H9 (cell line): ENCODE measurements around the gene PROX1. TPM values are rescaled to one million over a fixed set of nuclear protein-coding genes. Genes with fewer than 3 reads are reported as not detected.

ENCODE experiments used
- DNase-seq: peaks from one replicate; pipeline ENCODE4 v3.0.0-alpha.2; 2017
- H2AFZ ChIP-seq: one replicate; pipeline ENCODE4 v1.6.1; 2013; ENCODE audit warnings: mild to moderate bottlenecking, low read length, control low read depth, moderate library complexity
- H2AK5ac ChIP-seq: 2 replicates; pipeline ENCODE4 v1.6.1; 2013; ENCODE audit warnings: low read length, control low read depth, mixed read lengths; ENCODE audit not compliant: insufficient read length
- H2BK120ac ChIP-seq: one replicate; pipeline ENCODE4 v1.6.1; 2013; ENCODE audit warnings: low read depth, mild to moderate bottlenecking, low read length, control low read depth, inconsistent platforms; ENCODE audit not compliant: poor library complexity, severe bottlenecking
- H2BK12ac ChIP-seq: 2 replicates; pipeline ENCODE4 v1.6.1; 2013; ENCODE audit warnings: low read length, control low read depth, mixed read lengths, low read depth; ENCODE audit not compliant: insufficient read length
- H2BK15ac ChIP-seq: 2 replicates; pipeline ENCODE4 v1.6.1; 2013; ENCODE audit warnings: low read depth, low read length, control low read depth
- H2BK20ac ChIP-seq: one replicate; pipeline ENCODE4 v1.6.1; 2013; ENCODE audit warnings: low read depth, mild to moderate bottlenecking, low read length, control low read depth, inconsistent platforms; ENCODE audit not compliant: poor library complexity, severe bottlenecking
- H2BK5ac ChIP-seq: 2 replicates; pipeline ENCODE4 v1.6.1; 2013; ENCODE audit warnings: low read length, control low read depth, mixed read lengths; ENCODE audit not compliant: insufficient read length
- H3K14ac ChIP-seq: 2 replicates; pipeline ENCODE4 v1.6.1; 2013; ENCODE audit warnings: low read length, control low read depth; ENCODE audit not compliant: insufficient read depth
- H3K18ac ChIP-seq: 2 replicates; pipeline ENCODE4 v1.6.1; 2013; ENCODE audit warnings: low read depth, mild to moderate bottlenecking, mixed read lengths, low read length, control low read depth; ENCODE audit not compliant: insufficient read length
- H3K23ac ChIP-seq: 2 replicates; pipeline ENCODE4 v1.6.1; 2013; ENCODE audit warnings: low read length, control low read depth, mixed read lengths, low read depth; ENCODE audit not compliant: insufficient read length
- H3K23me2 ChIP-seq: 2 replicates; pipeline ENCODE4 v1.6.1; 2013; ENCODE audit warnings: low read depth, mild to moderate bottlenecking, mixed read lengths, low read length, control low read depth; ENCODE audit not compliant: insufficient read length, poor library complexity, severe bottlenecking
- H3K27ac ChIP-seq: 2 replicates; pipeline ENCODE4 v1.5.1; 2013; ENCODE audit warnings: low read length, control low read depth, mixed read lengths, low read depth; ENCODE audit not compliant: insufficient read length
- H3K27me3 ChIP-seq: 2 replicates; pipeline ENCODE4 v1.6.1; 2013; ENCODE audit warnings: low read length, control low read depth, inconsistent platforms; ENCODE audit not compliant: insufficient read depth
- H3K4ac ChIP-seq: 2 replicates; pipeline ENCODE4 v1.6.1; 2013; ENCODE audit warnings: low read depth, mild to moderate bottlenecking, control low read depth, inconsistent platforms, low read length, moderate library complexity
- H3K4me1 ChIP-seq: 2 replicates; pipeline ENCODE4 v1.6.1; 2013; ENCODE audit warnings: low read length, control low read depth, inconsistent platforms; ENCODE audit not compliant: insufficient read depth
- H3K4me2 ChIP-seq: 2 replicates; pipeline ENCODE4 v1.6.1; 2013; ENCODE audit warnings: low read length, control low read depth, mixed read lengths; ENCODE audit not compliant: insufficient read length, insufficient read depth
- H3K56ac ChIP-seq: 2 replicates; pipeline ENCODE4 v1.6.1; 2013; ENCODE audit warnings: low read depth, mild to moderate bottlenecking, mixed read lengths, low read length, control low read depth; ENCODE audit not compliant: insufficient read length
- H3K79me1 ChIP-seq: 2 replicates; pipeline ENCODE4 v1.6.1; 2013; ENCODE audit warnings: low read depth, mild to moderate bottlenecking, moderate library complexity, low read length, control low read depth, inconsistent platforms; ENCODE audit not compliant: insufficient read depth, poor library complexity, severe bottlenecking
- H3K79me2 ChIP-seq: 2 replicates; pipeline ENCODE4 v1.6.1; 2013; ENCODE audit warnings: low read length, control low read depth, inconsistent platforms; ENCODE audit not compliant: insufficient read depth
- H3K9ac ChIP-seq: 2 replicates; pipeline ENCODE4 v1.6.1; 2013; ENCODE audit warnings: low read length, control low read depth, mixed read lengths; ENCODE audit not compliant: insufficient read length; ENCODE audit errors: extremely low read depth
- H3K9me3 ChIP-seq: one replicate; pipeline ENCODE4 v1.6.1; 2013; ENCODE audit warnings: low read depth, low read length, inconsistent platforms; ENCODE audit not compliant: control insufficient read depth
- H3T11ph ChIP-seq: one replicate; pipeline ENCODE4 v1.6.1; 2013; ENCODE audit warnings: mild to moderate bottlenecking, low read length, control low read depth, inconsistent platforms
- H4K20me1 ChIP-seq: one replicate; pipeline ENCODE4 v1.6.1; 2013; ENCODE audit not compliant: control insufficient read depth, insufficient read length, insufficient read depth
- H4K5ac ChIP-seq: 2 replicates; pipeline ENCODE4 v1.6.1; 2013; ENCODE audit warnings: low read depth, mild to moderate bottlenecking, mixed read lengths, low read length, control low read depth; ENCODE audit not compliant: insufficient read length
- H4K8ac ChIP-seq: replicated peaks from 2 replicates; pipeline ENCODE4 v1.6.1; 2013; ENCODE audit warnings: low read length, control low read depth, mixed read lengths, low read depth; ENCODE audit not compliant: insufficient read length
- H4K91ac ChIP-seq: 2 replicates; pipeline ENCODE4 v1.6.1; 2013; ENCODE audit warnings: low read depth, mild to moderate bottlenecking, moderate library complexity, mixed read lengths, low read length, control low read depth; ENCODE audit not compliant: insufficient read length
- H3K27ac Mint-ChIP-seq, 3 experiments: 2 replicates in 2 of 3; 3 replicates in 1 of 3; pipeline ENCODE4 v1.8.0; 2020 to 2021; ENCODE audit warnings: mixed read lengths in 3 of 3, mild to moderate bottlenecking in 1 of 3, moderate library complexity in 1 of 3
- H3K27me3 Mint-ChIP-seq: 2 replicates; pipeline ENCODE4 v1.8.0; 2021; ENCODE audit warnings: low read depth, mild to moderate bottlenecking, moderate library complexity, mixed read lengths
- H3K36me3 Mint-ChIP-seq, 3 experiments: 2 replicates in 2 of 3; 3 replicates in 1 of 3; pipeline ENCODE4 v1.8.0; 2020 to 2021; ENCODE audit warnings: low read depth in 3 of 3, mixed read lengths in 3 of 3; ENCODE audit not compliant: insufficient read depth in 1 of 3
- H3K4me1 Mint-ChIP-seq, 2 experiments: 2 replicates each; pipeline ENCODE4 v1.8.0; 2020; ENCODE audit warnings: mixed read lengths in 2 of 2
- H3K4me3 Mint-ChIP-seq, 2 experiments: 2 replicates in 1 of 2; 3 replicates in 1 of 2; pipeline ENCODE4 v1.8.0; 2020 to 2021; ENCODE audit warnings: mild to moderate bottlenecking in 2 of 2, mixed read lengths in 2 of 2, moderate library complexity in 1 of 2
- H3K9me3 Mint-ChIP-seq, 2 experiments: 2 replicates in 1 of 2; 3 replicates in 1 of 2; pipeline ENCODE4 v1.8.0; 2020; ENCODE audit warnings: mild to moderate bottlenecking in 2 of 2, mixed read lengths in 2 of 2, moderate library complexity in 1 of 2
- WGBS: extraction: QIAGEN DNeasy Blood & Tissue Kit; methylation state at CpG from one replicate; pipeline ENCODE4 v1.1.7; 2013; ENCODE audit warnings: missing lambda C conversion rate, low lambda C conversion rate, mixed read lengths; ENCODE audit not compliant: insufficient read length; ENCODE audit errors: extremely low coverage; 5-methylcytosine and 5-hydroxymethylcytosine counted together
- total RNA-seq: library from RNA; stranded (reverse); gene quantifications from 2 replicates; pipeline ENCODE4 v1.2.1, GENCODE V29; 2021
- TF ChIP-seq, protein P1 (sequence below): fragments of 200-600 bp; sonication (generic); conservative IDR thresholded peaks from 3 replicates; pipeline ENCODE4 v1.8.0; 2021; ENCODE audit warnings: antibody characterized with exemption, mild to moderate bottlenecking

The PROX1 gene
- total RNA-seq, 1 experiment from 2014 or later = 0.72 TPM

DNA sequence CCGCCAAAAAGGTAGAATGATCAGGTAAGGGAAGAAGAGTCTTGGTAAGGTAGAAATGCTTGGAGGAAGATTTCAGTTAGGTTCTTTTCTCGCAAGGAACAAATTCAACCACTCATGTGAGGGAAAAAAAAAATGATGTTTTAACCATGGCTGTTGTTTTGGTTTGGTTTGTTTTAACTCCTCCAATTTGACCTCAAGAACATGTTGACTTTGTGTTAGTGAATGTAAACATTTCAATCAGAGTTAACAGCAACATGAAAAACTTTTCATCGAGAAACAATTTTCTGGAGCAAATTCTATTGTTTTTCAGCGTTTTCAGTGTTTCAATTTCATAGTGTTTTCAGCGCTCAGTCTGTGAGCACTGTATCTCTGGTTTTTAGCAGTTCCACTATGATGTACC, 49.0 kb upstream of the PROX1 start:
- Mint-ChIP-seq H3K9me3 (no peaks in the 10 kb centered on the region; a peak in 1 of 5 replicates), H3K27me3 (0 out of 2 replicates have a peak, but pooled peaks cover 1% of the 10 kb centered on the region), H3K36me3 (peaks cover 0 to 2% (median 0%) of the 10 kb centered on the region in 3 experiments; a peak in 2 of 7 replicates), H3K27ac (no peak overlapping the region), H3K4me3 (no peak overlapping the region), H3K4me1 (peaks cover 2 to 6% of the 10 kb centered on the region in 2 experiments; a peak in 1 of 4 replicates)
- Histone ChIP-seq H3K4ac (no peak overlapping the region), H4K91ac (no peak overlapping the region), H3K23ac (no peak overlapping the region), H3T11ph (no peak overlapping the region), H3K79me2 (no peaks in the 10 kb centered on the region), H2BK15ac (no peak overlapping the region), H3K27me3 (no peaks in the 10 kb centered on the region; the same call in 1 of the 2 replicates), H2BK120ac (no peak overlapping the region), H4K8ac (no peak overlapping the region), H2AK5ac (no peak overlapping the region), H4K20me1 (no peaks in the 10 kb centered on the region), H2BK12ac (no peak overlapping the region), H2BK20ac (no peak overlapping the region), H4K5ac (no peak overlapping the region), H2BK5ac (no peak overlapping the region), H3K9me3 (no peaks in the 10 kb centered on the region), H3K23me2 (no peaks in the 10 kb centered on the region), H3K56ac (no peak overlapping the region), H2AFZ (no peak overlapping the region), H3K9ac (no peak overlapping the region), H3K79me1 (no peaks in the 10 kb centered on the region), H3K27ac (no peak overlapping the region), H3K14ac (no peak overlapping the region), H3K4me2 (no peak overlapping the region), H3K4me1 (no peaks in the 10 kb centered on the region), H3K18ac (no peak overlapping the region)
- TF ChIP-seq, protein P1, sequence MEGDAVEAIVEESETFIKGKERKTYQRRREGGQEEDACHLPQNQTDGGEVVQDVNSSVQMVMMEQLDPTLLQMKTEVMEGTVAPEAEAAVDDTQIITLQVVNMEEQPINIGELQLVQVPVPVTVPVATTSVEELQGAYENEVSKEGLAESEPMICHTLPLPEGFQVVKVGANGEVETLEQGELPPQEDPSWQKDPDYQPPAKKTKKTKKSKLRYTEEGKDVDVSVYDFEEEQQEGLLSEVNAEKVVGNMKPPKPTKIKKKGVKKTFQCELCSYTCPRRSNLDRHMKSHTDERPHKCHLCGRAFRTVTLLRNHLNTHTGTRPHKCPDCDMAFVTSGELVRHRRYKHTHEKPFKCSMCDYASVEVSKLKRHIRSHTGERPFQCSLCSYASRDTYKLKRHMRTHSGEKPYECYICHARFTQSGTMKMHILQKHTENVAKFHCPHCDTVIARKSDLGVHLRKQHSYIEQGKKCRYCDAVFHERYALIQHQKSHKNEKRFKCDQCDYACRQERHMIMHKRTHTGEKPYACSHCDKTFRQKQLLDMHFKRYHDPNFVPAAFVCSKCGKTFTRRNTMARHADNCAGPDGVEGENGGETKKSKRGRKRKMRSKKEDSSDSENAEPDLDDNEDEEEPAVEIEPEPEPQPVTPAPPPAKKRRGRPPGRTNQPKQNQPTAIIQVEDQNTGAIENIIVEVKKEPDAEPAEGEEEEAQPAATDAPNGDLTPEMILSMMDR = no peak
- DNase-seq = no peak
- WGBS = no CpG with 5 or more reads among the region's 5 CpGs
